Immature natural killer cell (primary cell): ENCODE results near the gene TAF12. TPM values are rescaled to one million over a fixed set of nuclear protein-coding genes. Genes with fewer than 3 reads are reported as not detected.
"Not testable (repeated sequence)": the region's sequence is repeated elsewhere in the genome, so short reads cannot be mapped to it uniquely, and the experiment has no call there.

Source experiments
- DNase-seq, 3 donors: peaks; one replicate each; pipeline ENCODE4 v3.0.0; 2022; ENCODE audit warnings: mixed read lengths in 1 of 3
- H3K27ac Mint-ChIP-seq, 6 donors: one replicate each; pipeline ENCODE4 v1.8.0; 2020; ENCODE audit warnings: mixed read lengths in 6 of 6, mild to moderate bottlenecking in 5 of 6, inconsistent platforms in 4 of 6, moderate library complexity in 3 of 6
- H3K27me3 Mint-ChIP-seq, 3 donors: one replicate each; pipeline ENCODE4 v1.8.0; 2020 to 2021; ENCODE audit warnings: low read depth in 3 of 3, mild to moderate bottlenecking in 3 of 3, mixed read lengths in 3 of 3, moderate library complexity in 3 of 3, inconsistent platforms in 1 of 3
- H3K36me3 Mint-ChIP-seq, 3 donors: one replicate each; pipeline ENCODE4 v1.8.0; 2020; ENCODE audit warnings: mixed read lengths in 3 of 3, inconsistent platforms in 2 of 3, mild to moderate bottlenecking in 2 of 3
- H3K4me1 Mint-ChIP-seq, 2 donors: one replicate each; pipeline ENCODE4 v1.8.0; 2020; ENCODE audit warnings: inconsistent platforms in 2 of 2, mild to moderate bottlenecking in 2 of 2, mixed read lengths in 2 of 2, moderate library complexity in 1 of 2
- H3K4me3 Mint-ChIP-seq, 5 donors: one replicate each; pipeline ENCODE4 v1.8.0; 2020; ENCODE audit warnings: mild to moderate bottlenecking in 5 of 5, mixed read lengths in 5 of 5, inconsistent platforms in 3 of 5, moderate library complexity in 3 of 5
- H3K9me3 Mint-ChIP-seq, 6 donors: one replicate each; pipeline ENCODE4 v1.8.0; 2020; ENCODE audit warnings: mild to moderate bottlenecking in 6 of 6, mixed read lengths in 6 of 6, inconsistent platforms in 4 of 6, moderate library complexity in 3 of 6
- polyA plus RNA-seq, 3 donors: library from polyadenylated mRNA; unstranded; fragments of 300-500 nt; fragmentation: Illumina TruSeq; gene quantifications; one replicate each; pipeline ENCODE4 v1.2.3, GENCODE V29; 2021

Gene TAF12
- polyA plus RNA-seq, 3 donors from 2014 or later: 54.8 to 68.9 (median 60.7) TPM

DNA sequence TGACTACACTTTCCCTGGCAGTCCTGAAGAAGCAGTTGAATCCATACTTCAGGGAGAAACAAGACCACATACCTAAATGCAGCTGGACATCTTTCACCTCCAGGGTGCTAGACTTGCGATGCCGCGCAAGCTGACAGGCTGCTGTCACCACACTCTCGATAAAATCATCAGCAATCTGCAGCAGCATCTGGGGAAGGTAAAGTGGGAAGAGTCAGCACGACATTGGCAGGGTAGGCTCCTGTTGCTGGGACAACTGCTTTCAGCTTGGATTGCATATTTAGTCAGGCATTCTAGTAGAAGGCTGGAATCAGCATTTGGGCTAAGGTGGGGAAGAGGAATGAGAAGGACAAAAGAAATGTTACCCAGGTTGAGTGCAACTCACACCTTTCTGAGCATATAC lies 29.7 kb downstream of the TAF12 start:
- Mint-ChIP-seq H3K4me3 (no peak overlapping the region), H3K9me3 (no peaks in the 10 kb centered on the region), H3K36me3 (peaks cover 10 to 31% (median 24%) of the 10 kb centered on the region in 3 donors), H3K27ac (no peak overlapping the region), H3K27me3 (no peaks in the 10 kb centered on the region), H3K4me1 (no peaks in the 10 kb centered on the region)
- DNase-seq: no peak

DNA sequence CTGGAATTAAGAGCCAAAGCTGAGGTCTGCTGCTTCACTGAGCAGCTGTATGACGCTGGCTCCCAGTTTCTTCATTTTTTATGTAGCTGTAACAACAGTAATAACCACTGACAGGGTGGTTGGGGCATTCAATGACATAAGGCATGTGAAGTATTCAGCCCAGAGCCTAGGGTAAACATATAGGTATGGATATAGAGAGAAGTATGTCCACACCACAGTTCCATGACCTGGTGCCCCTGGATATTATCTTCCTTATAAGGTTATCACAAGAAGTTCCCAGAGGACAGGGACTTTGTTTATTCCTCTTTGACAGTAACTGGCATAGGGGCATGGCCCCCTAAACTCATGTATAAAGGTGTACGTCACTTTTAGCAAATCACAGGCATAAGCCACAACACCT lies 36.1 kb downstream of the TAF12 start:
- Mint-ChIP-seq H3K27ac (no peak overlapping the region), H3K9me3 (no peaks in the 10 kb centered on the region), H3K4me3 (no peak overlapping the region), H3K36me3 (peaks cover 3 to 26% (median 24%) of the 10 kb centered on the region in 3 donors), H3K27me3 (no peaks in the 10 kb centered on the region), H3K4me1 (no peaks in the 10 kb centered on the region)
- no peak for DNase-seq

DNA sequence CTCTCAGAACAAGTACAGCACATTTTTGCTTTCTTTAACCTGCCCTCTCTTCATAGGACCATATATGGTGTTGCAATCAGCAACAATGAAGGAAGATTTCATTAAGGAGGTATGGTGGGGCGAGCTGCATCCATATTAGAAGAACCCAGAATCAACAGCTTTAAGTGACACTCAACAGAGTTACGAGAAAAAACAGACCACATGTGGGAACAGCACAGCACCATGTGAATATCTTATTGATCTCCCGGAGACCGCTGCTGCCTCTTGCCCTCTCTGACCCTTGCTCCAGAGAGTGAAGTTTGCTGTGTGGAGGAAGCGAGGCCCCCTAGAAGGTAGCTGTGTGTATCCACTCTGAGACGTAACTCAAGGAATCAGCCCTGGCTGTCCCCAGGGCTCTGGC lies 37.9 kb downstream of the TAF12 start:
- no peak for DNase-seq
- no peaks in the 10 kb centered on the region for H3K27me3 Mint-ChIP-seq
- no peaks in the 10 kb centered on the region for H3K4me1 Mint-ChIP-seq
- H3K9me3 Mint-ChIP-seq: no peaks in the 10 kb centered on the region
- no peak overlapping the region for H3K4me3 Mint-ChIP-seq
- H3K36me3 Mint-ChIP-seq: peaks cover 8 to 26% (median 22%) of the 10 kb centered on the region in 3 donors
- no peak overlapping the region for H3K27ac Mint-ChIP-seq

DNA sequence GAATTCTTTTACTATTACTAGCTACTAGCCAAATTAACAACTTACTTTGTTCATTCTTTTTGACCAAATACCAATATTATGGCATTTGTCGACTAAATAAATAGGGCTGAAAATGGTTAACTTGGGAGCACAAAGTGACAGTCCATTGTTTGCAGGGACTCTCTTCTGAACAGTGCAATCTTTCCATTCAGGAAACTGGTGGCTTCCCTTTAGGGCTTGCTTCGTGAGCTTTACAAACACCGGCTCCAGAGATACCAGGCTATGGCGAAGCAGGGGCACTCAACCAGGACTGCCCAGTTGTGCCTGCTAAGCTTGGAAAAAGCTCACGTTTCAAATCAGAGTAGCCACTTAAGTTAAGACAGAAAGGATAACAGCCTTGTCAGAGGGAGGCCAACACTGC lies 38.5 kb downstream of the TAF12 start:
- DNase-seq: no peak
- no peaks in the 10 kb centered on the region for H3K4me1 Mint-ChIP-seq
- no peak overlapping the region for H3K27ac Mint-ChIP-seq
- H3K27me3 Mint-ChIP-seq: no peaks in the 10 kb centered on the region
- no peak overlapping the region for H3K4me3 Mint-ChIP-seq
- H3K9me3 Mint-ChIP-seq: no peaks in the 10 kb centered on the region
- peaks cover 8 to 25% (median 18%) of the 10 kb centered on the region in 3 donors for H3K36me3 Mint-ChIP-seq

DNA sequence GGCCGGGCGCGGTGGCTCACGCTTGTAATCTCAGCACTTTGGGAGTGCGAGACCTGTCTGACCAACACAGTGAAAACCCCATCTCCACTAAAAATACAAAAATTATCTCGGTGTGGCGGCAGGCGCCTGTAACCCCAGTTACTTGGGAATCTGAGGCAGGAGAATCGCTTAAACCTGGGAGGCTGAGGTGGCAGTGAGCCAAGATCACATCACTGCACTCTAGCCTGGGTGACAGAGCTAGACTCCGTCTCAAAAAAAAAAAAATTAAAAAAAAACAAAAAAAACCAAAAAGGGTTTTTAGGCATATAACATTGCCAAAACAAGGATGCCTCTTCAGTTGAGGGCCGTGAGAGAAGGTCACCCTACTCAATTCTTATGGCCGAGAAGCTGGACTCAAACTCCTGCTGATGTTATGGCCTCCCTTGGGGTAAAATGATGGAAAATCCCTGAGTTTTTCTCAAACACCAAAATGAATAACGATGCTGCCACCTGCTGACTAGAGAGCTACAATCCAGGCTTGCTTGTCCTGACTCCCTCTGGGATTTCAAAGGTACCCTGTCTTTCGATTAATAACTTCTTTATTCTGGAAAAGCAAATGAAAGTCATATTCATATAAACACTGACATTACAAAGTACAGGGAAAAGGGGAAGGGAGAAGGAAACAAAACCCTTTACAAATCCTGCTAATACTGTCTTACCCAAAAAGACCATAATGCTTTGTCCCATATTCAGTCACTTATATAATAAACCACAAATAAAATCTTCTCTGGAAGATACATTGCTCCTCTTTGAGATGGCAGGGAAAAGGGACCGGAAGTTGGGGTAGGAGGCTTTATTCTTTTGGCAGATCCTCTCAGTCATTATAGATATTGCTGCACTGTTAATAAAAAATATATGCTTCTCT lies 40.1 kb downstream of the TAF12 start:
- no peak overlapping the region for H3K4me3 Mint-ChIP-seq
- no peaks in the 10 kb centered on the region for H3K27me3 Mint-ChIP-seq
- peak; percentile 14 to 21 (median 16) for DNase-seq
- H3K4me1 Mint-ChIP-seq: no peaks in the 10 kb centered on the region
- peaks cover 8 to 30% (median 18%) of the 10 kb centered on the region in 3 donors for H3K36me3 Mint-ChIP-seq
- no peaks in the 10 kb centered on the region for H3K9me3 Mint-ChIP-seq
- H3K27ac Mint-ChIP-seq: no peak overlapping the region

DNA sequence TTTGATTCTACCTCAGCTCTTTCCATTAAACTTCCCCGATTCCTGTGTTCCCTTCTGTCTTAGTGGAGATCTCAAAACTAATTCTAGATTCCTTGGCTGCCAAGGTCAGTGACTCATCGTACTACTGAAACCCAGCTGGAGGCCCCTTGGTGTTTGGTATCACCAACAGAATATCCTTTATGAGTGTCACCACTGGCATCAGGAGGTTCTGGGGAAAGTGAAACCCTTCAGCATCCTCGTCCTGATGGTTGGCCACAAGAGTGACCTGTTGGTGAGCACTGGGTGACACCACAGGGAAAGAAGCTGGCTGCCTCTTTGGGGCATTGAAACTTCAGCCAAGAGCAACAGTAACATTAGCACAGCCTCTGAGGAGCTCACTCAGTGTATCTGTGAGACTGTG lies 41.2 kb downstream of the TAF12 start:
- Mint-ChIP-seq H3K27ac (no peak overlapping the region), H3K4me3 (no peak overlapping the region), H3K36me3 (peaks cover 8 to 30% (median 14%) of the 10 kb centered on the region in 3 donors), H3K4me1 (no peaks in the 10 kb centered on the region), H3K9me3 (no peaks in the 10 kb centered on the region), H3K27me3 (no peaks in the 10 kb centered on the region)
- no peak for DNase-seq

DNA sequence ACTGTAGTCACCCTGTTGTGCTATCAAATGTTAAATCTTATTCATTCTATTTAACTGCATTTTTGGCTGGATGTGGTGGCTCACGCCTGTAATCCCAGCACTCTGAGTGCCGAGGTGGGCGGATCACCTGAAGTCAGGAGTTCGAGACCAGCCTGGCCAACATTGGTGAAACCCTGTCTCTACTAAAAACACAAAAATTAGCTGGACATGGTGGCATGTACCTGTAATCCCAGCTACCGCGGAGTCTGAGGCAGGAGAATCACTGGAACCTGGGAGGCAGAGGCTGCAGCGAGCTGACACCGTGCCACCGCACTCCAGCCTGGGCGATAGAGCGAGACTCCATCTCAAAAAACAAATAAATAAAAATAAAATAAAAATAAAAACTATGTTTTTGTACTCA lies 46.6 kb downstream of the TAF12 start:
- H3K36me3 Mint-ChIP-seq: peaks cover 4 to 13% (median 7%) of the 10 kb centered on the region in 3 donors
- not testable (repeated sequence) for H3K9me3 Mint-ChIP-seq, H3K4me3 Mint-ChIP-seq, H3K27me3 Mint-ChIP-seq, DNase-seq, H3K27ac Mint-ChIP-seq
- peaks cover 0 to 10% of the 10 kb centered on the region in 2 donors for H3K4me1 Mint-ChIP-seq

DNA sequence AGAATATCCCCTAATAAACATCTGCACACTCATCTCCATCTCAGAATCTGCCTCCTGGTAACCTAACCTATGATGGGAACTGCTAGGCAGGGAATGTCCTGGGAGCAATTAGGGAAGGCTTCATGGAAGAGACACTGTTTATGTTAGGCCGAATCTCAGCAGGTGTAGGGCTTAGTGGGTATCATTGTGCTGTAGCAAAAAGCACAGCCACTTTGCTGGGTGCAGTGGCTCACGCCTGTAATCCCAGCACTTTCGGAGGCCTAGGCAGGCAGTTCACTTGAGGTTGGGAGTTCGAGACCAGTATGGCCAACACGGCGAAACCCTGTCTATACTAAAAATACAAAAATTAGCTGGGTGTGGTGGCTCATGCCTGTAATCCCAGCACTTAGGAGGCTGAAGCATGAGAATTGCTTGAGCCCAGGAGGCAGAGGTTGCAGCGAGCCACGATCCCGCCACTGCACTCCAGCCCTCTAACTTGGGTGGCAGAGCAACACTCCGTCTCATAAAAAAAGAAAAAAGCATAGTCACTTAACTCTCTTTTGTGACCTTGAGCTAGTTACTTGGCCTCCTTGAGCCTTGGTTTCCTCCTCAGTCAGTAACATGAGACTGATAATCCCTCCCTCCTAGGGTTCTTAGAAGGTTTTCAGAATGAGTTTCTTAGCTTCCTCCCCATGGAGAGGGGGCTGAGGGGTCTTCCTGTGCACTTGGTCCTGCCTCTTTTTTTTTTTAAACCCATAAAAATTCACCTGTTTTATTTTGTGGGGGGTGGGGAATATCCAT lies 47.3 kb downstream of the TAF12 start:
- Mint-ChIP-seq H3K36me3 (peaks cover 4 to 13% (median 7%) of the 10 kb centered on the region in 3 donors), H3K9me3 (no peaks in the 10 kb centered on the region), H3K4me3 (peak overlapping the region in 1 of 5 donors; percentile 34), H3K27me3 (peaks cover 0 to 2% (median 0%) of the 10 kb centered on the region in 3 donors), H3K4me1 (peaks cover 0 to 10% of the 10 kb centered on the region in 2 donors), H3K27ac (no peak overlapping the region)
- no peak for DNase-seq

DNA sequence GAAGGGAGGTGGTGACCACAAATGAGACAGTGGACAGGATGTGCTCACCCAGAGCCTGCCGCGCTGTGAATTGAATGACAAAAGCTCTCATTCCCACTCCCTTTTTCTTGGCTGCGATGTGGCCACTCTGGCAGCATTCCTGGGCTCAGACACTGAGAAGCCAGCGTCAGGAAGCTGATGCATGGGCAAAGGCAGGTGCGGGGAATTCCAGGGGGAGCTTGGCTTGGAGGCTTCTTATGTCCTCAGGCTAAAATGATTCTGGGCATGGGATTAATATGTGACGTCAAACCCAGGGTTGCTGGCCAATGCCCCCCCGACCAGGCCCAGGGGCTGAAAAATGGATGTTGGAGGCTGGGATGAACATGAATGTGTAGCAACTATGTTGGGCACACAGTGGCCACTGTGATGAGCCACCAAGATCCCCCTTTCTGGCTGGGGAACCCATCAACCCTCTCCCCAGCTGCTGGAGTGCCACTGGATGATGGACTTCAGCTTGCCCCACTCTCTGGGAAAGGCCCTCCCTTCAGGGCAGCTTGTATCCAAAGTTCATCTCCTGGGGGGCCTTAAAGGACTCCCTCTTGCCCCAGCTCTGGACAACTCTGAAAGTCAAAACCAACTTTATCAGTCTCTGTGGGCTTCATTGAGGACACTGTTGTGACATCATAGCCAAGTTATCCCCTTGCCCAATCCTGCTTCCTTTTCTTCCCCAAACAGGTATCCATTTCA lies 48.0 kb downstream of the TAF12 start:
- not testable (repeated sequence) for H3K27me3 Mint-ChIP-seq, H3K27ac Mint-ChIP-seq, H3K36me3 Mint-ChIP-seq, H3K4me3 Mint-ChIP-seq, H3K9me3 Mint-ChIP-seq, DNase-seq
- H3K4me1 Mint-ChIP-seq: peaks cover 0 to 10% of the 10 kb centered on the region in 2 donors

DNA sequence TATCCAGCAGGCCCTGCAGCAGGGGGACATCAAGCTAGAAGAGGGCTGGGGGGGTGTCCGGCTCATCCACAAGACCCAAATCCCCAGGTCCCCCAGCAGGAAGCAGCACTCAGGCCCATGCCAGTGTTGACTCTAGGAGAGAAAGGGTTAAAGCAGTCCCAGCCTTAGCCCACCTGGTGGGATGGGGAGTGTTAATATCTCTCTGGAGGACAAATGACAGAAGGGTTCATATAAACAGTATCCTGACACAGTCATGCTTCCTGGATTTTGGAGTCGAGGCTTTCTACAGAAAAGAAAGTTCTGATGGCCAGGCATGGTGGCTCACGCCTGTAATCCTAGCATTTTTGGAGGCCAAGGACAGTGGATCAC lies 48.9 kb downstream of the TAF12 start:
- not testable (repeated sequence) for H3K9me3 Mint-ChIP-seq, H3K27me3 Mint-ChIP-seq, H3K36me3 Mint-ChIP-seq, H3K27ac Mint-ChIP-seq, H3K4me3 Mint-ChIP-seq, DNase-seq
- H3K4me1 Mint-ChIP-seq: peaks cover 0 to 10% of the 10 kb centered on the region in 2 donors

DNA sequence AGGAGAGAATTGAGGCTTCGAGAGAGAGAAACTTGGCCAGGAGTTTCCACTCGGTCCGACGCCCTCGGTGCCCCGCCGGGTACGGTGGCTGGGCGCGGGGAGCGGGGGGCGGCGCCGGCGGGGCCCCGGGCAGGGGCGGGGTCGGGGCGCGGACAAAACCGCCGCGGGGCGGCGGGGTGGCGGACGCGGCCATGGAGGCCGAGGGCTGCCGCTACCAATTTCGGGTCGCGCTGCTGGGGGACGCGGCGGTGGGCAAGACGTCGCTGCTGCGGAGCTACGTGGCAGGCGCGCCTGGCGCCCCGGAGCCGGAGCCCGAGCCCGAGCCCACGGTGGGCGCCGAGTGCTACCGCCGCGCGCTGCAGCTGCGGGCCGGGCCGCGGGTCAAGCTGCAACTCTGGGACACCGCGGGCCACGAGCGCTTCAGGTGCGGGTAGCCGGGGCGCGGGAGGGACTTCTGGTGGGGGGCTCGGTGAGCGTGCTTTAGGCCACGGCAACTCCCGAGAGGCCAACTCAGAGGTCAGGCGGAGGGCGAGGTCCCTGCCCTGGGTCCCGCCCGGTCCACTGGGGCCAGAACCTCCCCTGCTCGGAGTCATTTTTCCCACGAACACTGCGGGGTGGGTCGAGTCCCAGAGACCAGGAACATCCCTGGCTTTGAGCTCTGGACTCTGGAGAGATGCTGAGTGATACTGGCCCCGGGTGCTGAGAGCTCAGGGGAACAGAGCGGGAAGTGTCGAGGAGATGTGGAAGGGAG lies 50.4 kb downstream of the TAF12 start:
- H3K9me3 Mint-ChIP-seq: no peaks in the 10 kb centered on the region
- peak in 2 of 3 donors; percentile 18 for DNase-seq
- H3K36me3 Mint-ChIP-seq: peaks cover 0 to 3% (median 0%) of the 10 kb centered on the region in 3 donors
- H3K27me3 Mint-ChIP-seq: peaks cover 0 to 2% (median 0%) of the 10 kb centered on the region in 3 donors
- peak overlapping the region; percentile 69 to 85 (median 83) for H3K4me3 Mint-ChIP-seq
- H3K4me1 Mint-ChIP-seq: peaks cover 0 to 10% of the 10 kb centered on the region in 2 donors
- no peak overlapping the region for H3K27ac Mint-ChIP-seq

DNA sequence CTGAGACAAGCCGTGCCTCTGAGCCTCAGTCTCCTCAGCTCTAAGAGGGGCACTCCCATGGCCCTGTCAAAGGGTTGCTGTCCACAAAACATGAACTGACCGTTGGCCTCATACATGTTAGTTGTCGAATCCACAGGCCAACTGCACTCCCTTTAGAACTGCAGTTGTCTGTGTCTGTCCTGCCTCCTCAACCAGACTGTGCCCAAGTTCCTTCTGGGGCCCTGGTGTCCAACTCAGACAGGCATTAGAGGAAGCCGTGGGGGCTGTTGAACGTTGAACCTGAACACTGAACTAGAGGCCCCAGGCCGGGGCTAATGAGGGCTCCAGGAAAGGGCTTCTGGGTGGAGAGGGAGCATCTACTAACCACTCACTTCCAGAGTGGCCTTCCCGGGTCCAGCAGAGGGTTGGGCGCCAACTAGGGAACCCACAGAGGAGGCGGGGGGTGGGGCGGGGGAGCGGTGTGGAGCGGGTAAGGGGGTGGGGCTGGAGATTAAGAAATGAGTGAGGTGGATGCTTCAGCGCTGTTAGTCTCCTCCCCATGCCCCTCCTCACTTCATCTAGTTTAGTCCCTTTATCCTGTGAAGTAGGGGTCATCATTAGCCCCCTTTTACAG lies 51.1 kb downstream of the TAF12 start, which contains the start of gene RAB42:
TSS of gene RAB42 (plus strand) at position 558 of the 613 bp plus-strand sequence. CDS start 247 bp downstream, outside the sequence.
- no peaks in the 10 kb centered on the region for H3K9me3 Mint-ChIP-seq
- peaks cover 0 to 10% of the 10 kb centered on the region in 2 donors for H3K4me1 Mint-ChIP-seq
- peaks cover 0 to 2% (median 0%) of the 10 kb centered on the region in 3 donors for H3K27me3 Mint-ChIP-seq
- H3K36me3 Mint-ChIP-seq: peaks cover 0 to 3% (median 0%) of the 10 kb centered on the region in 3 donors
- no peak for DNase-seq
- H3K27ac Mint-ChIP-seq: no peak within 1 kb of the TSS
- H3K4me3 Mint-ChIP-seq: peak within 1 kb of the TSS; percentile 69 to 85 (median 83)
